Neuronal stem cell (in vitro differentiated cells): ENCODE results near the gene DMRTB1.

ENCODE experiments used
- DNase-seq: peaks from one replicate; pipeline ENCODE4 v3.0.0-alpha.2; 2013; ENCODE audit warnings: low spot score
- H2AFZ ChIP-seq: one replicate; pipeline ENCODE4 v1.6.1; 2013; ENCODE audit warnings: mild to moderate bottlenecking, low read length, inconsistent platforms
- H2AK5ac ChIP-seq: 2 replicates; pipeline ENCODE4 v1.6.1; 2013; ENCODE audit warnings: low read depth, mild to moderate bottlenecking, inconsistent platforms, low read length, moderate library complexity, mixed read lengths
- H2BK120ac ChIP-seq: 2 replicates; pipeline ENCODE4 v1.6.1; 2013; ENCODE audit warnings: low read depth, mild to moderate bottlenecking, inconsistent platforms, low read length, moderate library complexity, mixed read lengths
- H2BK12ac ChIP-seq: one replicate; pipeline ENCODE4 v1.6.1; 2013; ENCODE audit warnings: low read length, inconsistent platforms
- H2BK15ac ChIP-seq: 2 replicates; pipeline ENCODE4 v1.6.1; 2013; ENCODE audit warnings: mild to moderate bottlenecking, low read length, inconsistent platforms, mixed read lengths
- H2BK5ac ChIP-seq: one replicate; pipeline ENCODE4 v1.6.1; 2013; ENCODE audit warnings: inconsistent platforms, mild to moderate bottlenecking, low read length, moderate library complexity
- H3K14ac ChIP-seq: one replicate; pipeline ENCODE4 v1.6.1; 2013; ENCODE audit warnings: low read length, inconsistent platforms
- H3K18ac ChIP-seq: 2 replicates; pipeline ENCODE4 v1.6.1; 2013; ENCODE audit warnings: low read length, inconsistent platforms
- H3K23ac ChIP-seq: 2 replicates; pipeline ENCODE4 v1.6.1; 2013; ENCODE audit warnings: low read depth, mild to moderate bottlenecking, mixed read lengths, low read length, inconsistent platforms; ENCODE audit not compliant: poor library complexity
- H3K27ac ChIP-seq: replicated peaks from 3 replicates; pipeline ENCODE4 v1.5.1; 2013; ENCODE audit warnings: low read length, inconsistent platforms
- H3K27me3 ChIP-seq, 3 experiments: 2 replicates each; pipeline ENCODE4 v1.6.1; 2013; ENCODE audit warnings: low read length in 3 of 3, mild to moderate bottlenecking in 2 of 3, inconsistent platforms in 1 of 3, low read depth in 1 of 3, mixed read lengths in 1 of 3, moderate library complexity in 1 of 3; ENCODE audit not compliant: control insufficient read depth in 3 of 3, insufficient read depth in 3 of 3
- H3K36me3 ChIP-seq, 2 donors: replicated peaks in 1 of 2; 2 replicates each; pipeline ENCODE4 v1.6.1; 2013; ENCODE audit warnings: low read length in 2 of 2; ENCODE audit not compliant: control insufficient read depth in 2 of 2, insufficient read depth in 2 of 2
- H3K4ac ChIP-seq: 2 replicates; pipeline ENCODE4 v1.6.1; 2013; ENCODE audit warnings: inconsistent platforms, mild to moderate bottlenecking, low read length, moderate library complexity
- H3K4me1 ChIP-seq, 2 donors: 1 replicate in 1 of 2; 2 replicates in 1 of 2; pipeline ENCODE4 v1.6.1; 2013; ENCODE audit warnings: low read length in 2 of 2, low read depth in 1 of 2; ENCODE audit not compliant: control insufficient read depth in 2 of 2, insufficient read depth in 1 of 2
- H3K4me2 ChIP-seq: one replicate; pipeline ENCODE4 v1.6.1; 2013; ENCODE audit warnings: mild to moderate bottlenecking, low read length, inconsistent platforms; ENCODE audit not compliant: insufficient read depth, poor library complexity, severe bottlenecking
- H3K4me3 ChIP-seq, 2 donors: 2 replicates each; pipeline ENCODE4 v1.5.1; 2013; ENCODE audit warnings: low read length in 2 of 2, mild to moderate bottlenecking in 2 of 2, inconsistent platforms in 1 of 2, moderate library complexity in 1 of 2
- H3K79me1 ChIP-seq: one replicate; pipeline ENCODE4 v1.6.1; 2013; ENCODE audit warnings: low read depth, mild to moderate bottlenecking, inconsistent platforms, low read length, moderate library complexity
- H3K9ac ChIP-seq: one replicate; pipeline ENCODE4 v1.6.1; 2013; ENCODE audit warnings: mild to moderate bottlenecking, low read depth, low read length, inconsistent platforms; ENCODE audit not compliant: poor library complexity
- H3K9me3 ChIP-seq, 2 donors: replicated peaks in 1 of 2; 2 replicates each; pipeline versions ENCODE3 to v1.6.1; 2013; ENCODE audit warnings: low read length in 2 of 2, mild to moderate bottlenecking in 2 of 2, inconsistent platforms in 1 of 2, low read depth in 1 of 2, mixed read lengths in 1 of 2, moderate library complexity in 1 of 2; ENCODE audit not compliant: control insufficient read depth in 2 of 2, insufficient read depth in 1 of 2
- H4K8ac ChIP-seq: one replicate; pipeline ENCODE4 v1.6.1; 2013; ENCODE audit warnings: low read depth, mild to moderate bottlenecking, inconsistent platforms, low read length, moderate library complexity
- H4K91ac ChIP-seq: one replicate; pipeline ENCODE4 v1.6.1; 2013; ENCODE audit warnings: low read length, low read depth, mild to moderate bottlenecking, inconsistent platforms; ENCODE audit not compliant: poor library complexity
- WGBS, 2 donors: extraction: QIAGEN DNeasy Blood & Tissue Kit; methylation state at CpG; one replicate each; pipeline ENCODE4 v1.1.7; 2013; ENCODE audit warnings: missing lambda C conversion rate in 2 of 2, mixed read lengths in 1 of 2; ENCODE audit not compliant: insufficient read length in 2 of 2, insufficient replicate concordance in 1 of 2; ENCODE audit errors: extremely low coverage in 2 of 2; 5-methylcytosine and 5-hydroxymethylcytosine counted together

Gene DMRTB1

GRCh38 chr1:53414632-53415031 lies 44.6 kb upstream of the DMRTB1 start:
- Histone ChIP-seq H3K23ac (no peak overlapping the region), H2BK5ac (no peak overlapping the region), H3K18ac (peak overlapping the region; percentile 13), H2AFZ (no peak overlapping the region), H2BK15ac (peak overlapping the region; percentile 30), H3K4me2 (no peak overlapping the region), H3K9me3 (peaks cover 0 to 4% of the 10 kb centered on the region in 2 donors), H3K9ac (peak overlapping the region; percentile 12), H3K27ac (no peak overlapping the region), H3K79me1 (no peaks in the 10 kb centered on the region), H2BK120ac (no peak overlapping the region), H4K91ac (no peak overlapping the region), H4K8ac (no peak overlapping the region), H3K4ac (no peak overlapping the region), H2BK12ac (no peak overlapping the region), H3K27me3 (peaks cover 0 to 62% (median 0%) of the 10 kb centered on the region in 3 experiments), H3K36me3 (no peaks in the 10 kb centered on the region), H3K14ac (no peak overlapping the region), H2AK5ac (no peak overlapping the region), H3K4me1 (peaks cover 5 to 8% of the 10 kb centered on the region in 2 donors), H3K4me3 (no peak overlapping the region)
- WGBS, 2 donors, result no CpG with 5 or more reads among the region's 4 CpGs
- DNase-seq, result no peak

- no CpG with 5 or more reads among the region's 12 CpGs for WGBS, 2 donors
- Histone ChIP-seq H2AFZ (no peak overlapping the region), H3K27ac (no peak overlapping the region), H2BK5ac (no peak overlapping the region), H3K9me3 (peaks cover 0 to 4% of the 10 kb centered on the region in 2 donors), H2AK5ac (no peak overlapping the region), H3K4me1 (peaks cover 5 to 6% of the 10 kb centered on the region in 2 donors), H3K18ac (no peak overlapping the region), H3K4me2 (no peak overlapping the region), H2BK120ac (no peak overlapping the region), H3K4ac (no peak overlapping the region), H3K36me3 (no peaks in the 10 kb centered on the region), H3K9ac (no peak overlapping the region), H4K8ac (no peak overlapping the region), H2BK15ac (no peak overlapping the region), H4K91ac (no peak overlapping the region), H3K4me3 (no peak overlapping the region), H3K27me3 (peaks cover 0 to 54% (median 0%) of the 10 kb centered on the region in 3 experiments), H3K79me1 (no peaks in the 10 kb centered on the region), H3K23ac (no peak overlapping the region), H2BK12ac (no peak overlapping the region), H3K14ac (no peak overlapping the region)
- DNase-seq, result no peak
Measured at GRCh38 chr1:53415432-53415831, 43.8 kb upstream of the DMRTB1 start.

GRCh38 chr1:53416269-53416813 lies 42.9 kb upstream of the DMRTB1 start:
- DNase-seq, result no peak
- peaks cover 0 to 45% (median 0%) of the 10 kb centered on the region in 3 experiments for H3K27me3 ChIP-seq
- no peak overlapping the region for H2BK12ac ChIP-seq
- H3K14ac ChIP-seq, result no peak overlapping the region
- no peak overlapping the region for H4K8ac ChIP-seq
- no peaks in the 10 kb centered on the region for H3K36me3 ChIP-seq
- H2AFZ ChIP-seq, result no peak overlapping the region
- WGBS, 2 donors, result no CpG with 5 or more reads among the region's 4 CpGs
- H2BK120ac ChIP-seq, result no peak overlapping the region
- H3K18ac ChIP-seq, result no peak overlapping the region
- H3K4ac ChIP-seq, result no peak overlapping the region
- H3K4me1 ChIP-seq, result peaks cover 5% of the 10 kb centered on the region in 2 donors
- no peak overlapping the region for H2BK5ac ChIP-seq
- H3K27ac ChIP-seq, result no peak overlapping the region
- no peak overlapping the region for H3K4me3 ChIP-seq
- no peak overlapping the region for H4K91ac ChIP-seq
- H3K4me2 ChIP-seq, result no peak overlapping the region
- peaks cover 0 to 6% of the 10 kb centered on the region in 2 donors for H3K9me3 ChIP-seq
- H3K9ac ChIP-seq, result no peak overlapping the region
- H3K23ac ChIP-seq, result no peak overlapping the region
- H3K79me1 ChIP-seq, result no peaks in the 10 kb centered on the region
- H2AK5ac ChIP-seq, result no peak overlapping the region
- no peak overlapping the region for H2BK15ac ChIP-seq

- peaks cover 5% of the 10 kb centered on the region in 2 donors for H3K4me1 ChIP-seq
- no peak overlapping the region for H3K4ac ChIP-seq
- no peak overlapping the region for H4K8ac ChIP-seq
- WGBS, 2 donors, result no CpG with 5 or more reads among the region's 9 CpGs
- no peak overlapping the region for H2AK5ac ChIP-seq
- no peak overlapping the region for H4K91ac ChIP-seq
- H3K36me3 ChIP-seq, result no peaks in the 10 kb centered on the region
- no peak overlapping the region for H3K18ac ChIP-seq
- no peak overlapping the region for H2BK15ac ChIP-seq
- H3K9ac ChIP-seq, result no peak overlapping the region
- H2BK12ac ChIP-seq, result no peak overlapping the region
- H3K4me3 ChIP-seq, result no peak overlapping the region
- H3K14ac ChIP-seq, result no peak overlapping the region
- H3K79me1 ChIP-seq, result no peaks in the 10 kb centered on the region
- H2BK120ac ChIP-seq, result no peak overlapping the region
- H3K27ac ChIP-seq, result no peak overlapping the region
- H3K27me3 ChIP-seq, result peaks cover 0 to 38% (median 0%) of the 10 kb centered on the region in 3 experiments
- peak overlapping the region; percentile 52 for H2AFZ ChIP-seq
- DNase-seq, result no peak
- peaks cover 0 to 7% of the 10 kb centered on the region in 2 donors for H3K9me3 ChIP-seq
- H3K23ac ChIP-seq, result no peak overlapping the region
- no peak overlapping the region for H3K4me2 ChIP-seq
- H2BK5ac ChIP-seq, result no peak overlapping the region
Measured at GRCh38 chr1:53417074-53417511, 42.1 kb upstream of the DMRTB1 start.
